Central memory CD8-positive, alpha-beta T cell (primary cell): ENCODE results near the gene RSRC1.
"Not testable (repeated sequence)": the region's sequence is repeated elsewhere in the genome, so short reads cannot be mapped to it uniquely, and the experiment has no call there.

Experiments used
- ATAC-seq: fragments of 150-1000 bp; cut with Tn5 transposase; replicated peaks from 2 replicates; pipeline ENCODE4 v1.10.0; 2022; ENCODE audit warnings: mild to moderate bottlenecking, moderate FRiP score, moderate number of reproducible peaks; ENCODE audit not compliant: poor library complexity, severe bottlenecking; ENCODE audit errors: extremely low read depth
- DNase-seq, 2 donors: peaks; one replicate each; pipeline ENCODE4 v3.0.0; 2021; ENCODE audit warnings: low spot score in 2 of 2
- H3K27ac Mint-ChIP-seq: one replicate; pipeline ENCODE4 v1.8.0; 2022; ENCODE audit warnings: low read depth, mild to moderate bottlenecking, moderate library complexity, mixed read lengths
- H3K27me3 Mint-ChIP-seq: one replicate; pipeline ENCODE4 v1.8.0; 2022; ENCODE audit warnings: mixed read lengths
- H3K36me3 Mint-ChIP-seq: one replicate; pipeline ENCODE4 v1.8.0; 2022; ENCODE audit warnings: mild to moderate bottlenecking, moderate library complexity, mixed read lengths; ENCODE audit not compliant: insufficient read depth
- H3K4me1 Mint-ChIP-seq: one replicate; pipeline ENCODE4 v1.8.0; 2022; ENCODE audit warnings: mixed read lengths
- H3K4me3 Mint-ChIP-seq: one replicate; pipeline ENCODE4 v1.8.0; 2022; ENCODE audit warnings: mild to moderate bottlenecking, moderate library complexity, mixed read lengths
- H3K9me3 Mint-ChIP-seq: one replicate; pipeline ENCODE4 v1.8.0; 2022; ENCODE audit warnings: mixed read lengths

RSRC1 gene

GRCh38 chr3:158486200-158486599, 376.3 kb downstream of the RSRC1 start:
- H3K27me3 Mint-ChIP-seq = no peaks in the 10 kb centered on the region
- DNase-seq (no peak), ATAC-seq (no peak)
- no peak overlapping the region for H3K4me3 Mint-ChIP-seq
- H3K9me3 Mint-ChIP-seq = no peaks in the 10 kb centered on the region
- no peaks in the 10 kb centered on the region for H3K36me3 Mint-ChIP-seq
- H3K4me1 Mint-ChIP-seq = no peaks in the 10 kb centered on the region
- no peak overlapping the region for H3K27ac Mint-ChIP-seq

GRCh38 chr3:158488670-158489069, 378.8 kb downstream of the RSRC1 start:
- no peaks in the 10 kb centered on the region for H3K4me1 Mint-ChIP-seq
- H3K9me3 Mint-ChIP-seq = no peaks in the 10 kb centered on the region
- H3K27me3 Mint-ChIP-seq = no peaks in the 10 kb centered on the region
- H3K36me3 Mint-ChIP-seq = no peaks in the 10 kb centered on the region
- no peak overlapping the region for H3K4me3 Mint-ChIP-seq
- no peak for DNase-seq
- H3K27ac Mint-ChIP-seq = no peak overlapping the region
- no peak for ATAC-seq

GRCh38 chr3:158489181-158489580, 379.3 kb downstream of the RSRC1 start:
- DNase-seq = no peak
- H3K9me3 Mint-ChIP-seq = no peaks in the 10 kb centered on the region
- no peak overlapping the region for H3K4me3 Mint-ChIP-seq
- no peak overlapping the region for H3K27ac Mint-ChIP-seq
- no peaks in the 10 kb centered on the region for H3K4me1 Mint-ChIP-seq
- H3K27me3 Mint-ChIP-seq = no peaks in the 10 kb centered on the region
- H3K36me3 Mint-ChIP-seq = no peaks in the 10 kb centered on the region
- ATAC-seq = no peak

GRCh38 chr3:158491968-158492367, 382.1 kb downstream of the RSRC1 start:
- no peaks in the 10 kb centered on the region for H3K27me3 Mint-ChIP-seq
- DNase-seq = no peak
- H3K36me3 Mint-ChIP-seq = no peaks in the 10 kb centered on the region
- no peak overlapping the region for H3K4me3 Mint-ChIP-seq
- no peaks in the 10 kb centered on the region for H3K4me1 Mint-ChIP-seq
- H3K9me3 Mint-ChIP-seq = no peaks in the 10 kb centered on the region
- no peak for ATAC-seq
- H3K27ac Mint-ChIP-seq = no peak overlapping the region

GRCh38 chr3:158492685-158493084, 382.8 kb downstream of the RSRC1 start:
- Mint-ChIP-seq H3K4me3 (no peak overlapping the region), H3K36me3 (no peaks in the 10 kb centered on the region), H3K27me3 (no peaks in the 10 kb centered on the region), H3K27ac (no peak overlapping the region), H3K9me3 (no peaks in the 10 kb centered on the region), H3K4me1 (no peaks in the 10 kb centered on the region)
- ATAC-seq (no peak), DNase-seq (no peak)

GRCh38 chr3:158493931-158494330, 384.0 kb downstream of the RSRC1 start:
- Mint-ChIP-seq H3K27me3 (no peaks in the 10 kb centered on the region), H3K27ac (no peak overlapping the region), H3K36me3 (no peaks in the 10 kb centered on the region), H3K4me3 (no peak overlapping the region), H3K4me1 (no peaks in the 10 kb centered on the region), H3K9me3 (no peaks in the 10 kb centered on the region)
- ATAC-seq (no peak), DNase-seq (no peak)

- no peak for ATAC-seq
- H3K36me3 Mint-ChIP-seq = no peaks in the 10 kb centered on the region
- H3K27ac Mint-ChIP-seq = no peak overlapping the region
- no peaks in the 10 kb centered on the region for H3K9me3 Mint-ChIP-seq
- H3K27me3 Mint-ChIP-seq = no peaks in the 10 kb centered on the region
- H3K4me1 Mint-ChIP-seq = no peaks in the 10 kb centered on the region
- no peak overlapping the region for H3K4me3 Mint-ChIP-seq
- DNase-seq = no peak
These were observed 384.8 kb downstream of the RSRC1 start for GRCh38 chr3:158494673-158495072.

- not testable (repeated sequence) for H3K27me3 Mint-ChIP-seq, H3K4me1 Mint-ChIP-seq, H3K36me3 Mint-ChIP-seq, H3K9me3 Mint-ChIP-seq, H3K4me3 Mint-ChIP-seq, ATAC-seq, DNase-seq, H3K27ac Mint-ChIP-seq
These were observed 385.6 kb downstream of the RSRC1 start for GRCh38 chr3:158495398-158495902.

- H3K27me3 Mint-ChIP-seq = no peaks in the 10 kb centered on the region
- H3K4me1 Mint-ChIP-seq = peaks cover 15% of the 10 kb centered on the region
- peaks cover 2% of the 10 kb centered on the region for H3K36me3 Mint-ChIP-seq
- H3K27ac Mint-ChIP-seq = no peak overlapping the region
- DNase-seq = no peak
- H3K4me3 Mint-ChIP-seq = no peak overlapping the region
- ATAC-seq = no peak
- peaks cover 5% of the 10 kb centered on the region for H3K9me3 Mint-ChIP-seq
These were observed 395.2 kb downstream of the RSRC1 start for GRCh38 chr3:158505117-158505516.

- no peaks in the 10 kb centered on the region for H3K36me3 Mint-ChIP-seq
- no peak for DNase-seq
- no peaks in the 10 kb centered on the region for H3K27me3 Mint-ChIP-seq
- H3K4me1 Mint-ChIP-seq = peaks cover 4% of the 10 kb centered on the region
- no peak for ATAC-seq
- no peak overlapping the region for H3K27ac Mint-ChIP-seq
- peaks cover 5% of the 10 kb centered on the region for H3K9me3 Mint-ChIP-seq
- no peak overlapping the region for H3K4me3 Mint-ChIP-seq
These were observed 396.6 kb downstream of the RSRC1 start for GRCh38 chr3:158506456-158506855.

- Mint-ChIP-seq H3K9me3 (peaks cover 5% of the 10 kb centered on the region), H3K36me3 (no peaks in the 10 kb centered on the region), H3K27me3 (no peaks in the 10 kb centered on the region), H3K27ac (no peak overlapping the region), H3K4me1 (no peaks in the 10 kb centered on the region), H3K4me3 (no peak overlapping the region)
- ATAC-seq (no peak), DNase-seq (no peak)
These were observed 398.6 kb downstream of the RSRC1 start for GRCh38 chr3:158508481-158508880.

GRCh38 chr3:158509891-158510290, 400.0 kb downstream of the RSRC1 start:
- no peaks in the 10 kb centered on the region for H3K27me3 Mint-ChIP-seq
- ATAC-seq (no peak), DNase-seq (no peak)
- H3K36me3 Mint-ChIP-seq = no peaks in the 10 kb centered on the region
- H3K27ac Mint-ChIP-seq = no peak overlapping the region
- H3K9me3 Mint-ChIP-seq = peaks cover 11% of the 10 kb centered on the region
- H3K4me3 Mint-ChIP-seq = no peak overlapping the region
- H3K4me1 Mint-ChIP-seq = no peaks in the 10 kb centered on the region

GRCh38 chr3:158516729-158517128, 406.8 kb downstream of the RSRC1 start:
- not testable (repeated sequence) for H3K27ac Mint-ChIP-seq, ATAC-seq, DNase-seq, H3K4me1 Mint-ChIP-seq, H3K36me3 Mint-ChIP-seq, H3K9me3 Mint-ChIP-seq, H3K4me3 Mint-ChIP-seq, H3K27me3 Mint-ChIP-seq

GRCh38 chr3:158519776-158520175, 409.9 kb downstream of the RSRC1 start:
- no peak for DNase-seq
- Mint-ChIP-seq H3K4me3 (no peak overlapping the region), H3K27me3 (no peaks in the 10 kb centered on the region), H3K36me3 (peaks cover 2% of the 10 kb centered on the region), H3K9me3 (no peaks in the 10 kb centered on the region), H3K27ac (no peak overlapping the region), H3K4me1 (no peaks in the 10 kb centered on the region)
- no peak for ATAC-seq
